Ammon's horn (tissue), 1 donor: ENCODE results near the gene MMP26.
"Not testable (repeated sequence)": the region's sequence is repeated elsewhere in the genome, so short reads cannot be mapped to it uniquely, and the experiment has no call there.

ENCODE experiments used
- DNase-seq: peaks from one replicate; pipeline ENCODE4 v3.0.0-alpha.2; 2016; ENCODE audit warnings: low spot score

MMP26 gene

GRCh38 chr11:4722616-4723534, 18.3 kb downstream of the MMP26 start:
- not testable (repeated sequence) for DNase-seq

GRCh38 chr11:4727171-4727570, 22.6 kb downstream of the MMP26 start:
- no peak for DNase-seq

GRCh38 chr11:4740735-4741134, 36.2 kb downstream of the MMP26 start:
- DNase-seq = no peak

GRCh38 chr11:4748438-4748837, 43.9 kb downstream of the MMP26 start:
- DNase-seq = peak; percentile 10

GRCh38 chr11:4751201-4751600, 46.6 kb downstream of the MMP26 start:
- DNase-seq = no peak
